GM21526 (cell line): Measurements from ENCODE around the gene LNPEP.
"Not testable (repeated sequence)": the region's sequence is repeated elsewhere in the genome, so short reads cannot be mapped to it uniquely, and the experiment has no call there.

Experiments used
- ATAC-seq: cut with Tn5 transposase; IDR thresholded peaks from one replicate; pipeline ENCODE4 v1.9.1; 2021; ENCODE audit warnings: moderate library complexity; ENCODE audit not compliant: unreplicated experiment, low FRiP score

LNPEP gene

DNA sequence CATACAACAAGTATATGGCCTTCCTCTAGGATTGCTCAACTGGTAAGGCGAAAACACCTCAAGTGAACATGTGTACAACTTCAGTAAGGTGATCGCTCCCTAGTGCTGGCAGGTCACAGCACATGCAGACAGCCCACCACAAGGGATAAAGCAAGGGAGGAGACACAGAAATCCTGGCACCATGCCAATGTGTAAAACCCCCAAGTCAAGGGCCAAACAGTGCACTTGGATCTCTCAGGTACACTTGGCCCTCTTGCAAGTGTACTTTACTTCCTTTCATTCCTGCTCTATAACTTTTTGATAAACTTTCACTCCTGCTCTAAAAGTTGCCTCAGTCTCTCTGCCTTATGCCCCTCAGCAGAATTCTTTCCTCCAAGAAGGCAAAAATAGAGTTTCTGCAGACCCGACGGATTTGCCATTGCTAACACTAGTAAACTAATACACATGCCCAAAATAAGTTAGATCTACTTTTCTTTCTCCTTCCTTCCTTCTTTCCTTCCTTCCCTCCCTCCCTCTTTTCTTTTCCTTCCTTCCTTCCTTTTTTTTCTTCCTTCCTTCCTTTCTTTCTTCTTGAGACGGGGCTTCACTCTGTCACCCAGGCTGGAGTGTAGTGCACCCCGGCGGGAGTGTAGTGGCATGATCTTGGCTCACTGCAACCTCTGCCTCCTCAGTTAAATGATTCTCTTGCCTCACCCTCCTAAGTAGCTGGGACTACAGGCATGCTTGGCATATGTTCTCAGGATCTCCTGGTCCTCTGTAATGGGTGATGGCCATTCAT is 6.8 kb upstream of the LNPEP start:
- no peak for ATAC-seq

DNA sequence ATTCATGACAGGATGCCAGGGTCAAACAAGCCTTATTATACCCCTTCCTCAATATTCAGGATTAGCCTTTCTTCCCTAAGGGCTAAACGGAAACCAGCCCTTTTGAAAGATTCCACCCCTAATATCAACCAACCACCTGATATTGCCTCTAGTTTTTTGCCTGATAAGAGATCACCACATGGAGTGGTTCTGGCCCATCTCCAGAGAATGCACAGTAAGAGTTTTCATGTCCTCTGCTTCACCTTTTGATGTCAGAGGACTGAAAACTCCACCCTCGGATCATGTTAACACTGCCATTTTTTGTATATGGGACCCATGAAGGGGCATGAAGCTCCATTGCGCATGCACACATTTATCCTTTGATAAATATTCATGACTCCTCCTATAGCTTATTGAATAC is 5.8 kb upstream of the LNPEP start:
- ATAC-seq: no peak

DNA sequence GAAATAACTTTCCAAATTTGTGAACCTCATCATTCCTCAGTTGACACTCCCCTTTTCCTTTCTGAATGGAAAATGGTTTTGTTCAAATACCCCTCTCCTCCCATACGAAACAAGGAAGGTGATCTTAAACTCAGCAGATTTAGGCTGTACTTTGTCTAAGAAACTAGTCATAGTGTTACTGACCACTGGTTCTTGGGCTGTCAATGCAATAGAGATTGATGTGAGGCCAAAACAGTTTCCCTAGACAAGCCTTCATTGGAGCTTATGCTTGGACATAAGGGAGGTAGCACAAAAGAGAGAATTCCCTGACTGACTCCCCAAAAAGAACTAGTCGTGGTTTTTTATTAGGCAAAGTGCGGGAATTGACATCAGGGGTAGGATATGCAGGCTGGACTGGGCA is 5.3 kb upstream of the LNPEP start:
- no peak for ATAC-seq

DNA sequence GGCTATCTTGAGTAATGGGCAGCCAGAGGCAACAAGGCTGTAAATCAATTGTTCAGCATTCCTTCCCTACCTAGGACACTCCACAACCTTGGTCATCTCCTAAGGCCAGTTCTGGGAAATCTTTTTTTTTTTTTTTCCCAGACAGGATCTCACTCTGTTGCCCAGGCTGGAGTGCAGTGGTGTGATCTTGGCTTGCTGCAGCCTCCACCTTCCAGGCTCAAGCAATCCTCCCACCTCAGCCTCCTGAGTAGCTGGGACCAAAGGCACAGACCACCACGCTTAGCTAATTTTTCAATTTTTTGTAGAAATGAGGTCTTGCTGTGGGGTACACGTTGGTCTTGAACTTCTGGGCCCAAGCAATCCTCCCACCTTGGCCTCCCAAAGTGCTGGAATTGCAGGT is 4.8 kb upstream of the LNPEP start:
- ATAC-seq: not testable (repeated sequence)

DNA sequence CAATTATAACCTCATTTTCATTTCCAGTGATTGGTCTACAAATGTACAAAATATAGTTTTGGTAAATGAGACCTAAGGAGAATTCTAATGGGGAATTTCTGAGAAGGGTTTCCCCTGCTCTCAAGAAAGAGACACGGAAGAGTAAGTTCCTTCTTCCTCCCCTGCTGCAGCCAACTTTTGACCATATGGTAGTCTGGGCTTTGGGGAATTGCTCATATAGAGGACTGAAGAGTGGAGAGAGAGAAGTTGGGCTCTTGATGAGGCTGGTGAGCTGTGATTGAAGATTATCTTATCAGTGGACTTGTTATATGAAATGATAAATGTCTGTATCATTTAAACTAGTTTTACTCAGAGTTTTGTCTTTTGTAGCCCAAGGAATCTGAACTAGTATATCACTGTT is 4.3 kb upstream of the LNPEP start:
- ATAC-seq: no peak

DNA sequence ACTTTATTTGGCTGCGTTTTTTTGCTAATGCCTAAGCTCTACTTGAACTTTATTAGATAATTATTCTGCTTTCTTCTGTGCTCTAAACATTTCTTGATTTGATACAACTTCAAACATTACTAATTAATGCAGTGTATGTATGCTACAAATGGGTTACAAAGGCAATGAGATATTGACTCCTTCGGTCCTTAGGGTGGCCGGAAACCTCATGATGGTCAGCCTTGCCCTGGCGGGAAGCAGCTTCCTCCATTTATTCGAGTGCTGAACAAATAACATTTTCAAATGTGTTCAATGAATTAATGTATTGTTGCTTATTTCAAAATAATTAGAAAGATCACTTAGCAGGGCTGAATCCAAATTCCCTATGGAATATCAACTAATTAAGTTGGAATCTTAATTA is 3.9 kb upstream of the LNPEP start:
- no peak for ATAC-seq

DNA sequence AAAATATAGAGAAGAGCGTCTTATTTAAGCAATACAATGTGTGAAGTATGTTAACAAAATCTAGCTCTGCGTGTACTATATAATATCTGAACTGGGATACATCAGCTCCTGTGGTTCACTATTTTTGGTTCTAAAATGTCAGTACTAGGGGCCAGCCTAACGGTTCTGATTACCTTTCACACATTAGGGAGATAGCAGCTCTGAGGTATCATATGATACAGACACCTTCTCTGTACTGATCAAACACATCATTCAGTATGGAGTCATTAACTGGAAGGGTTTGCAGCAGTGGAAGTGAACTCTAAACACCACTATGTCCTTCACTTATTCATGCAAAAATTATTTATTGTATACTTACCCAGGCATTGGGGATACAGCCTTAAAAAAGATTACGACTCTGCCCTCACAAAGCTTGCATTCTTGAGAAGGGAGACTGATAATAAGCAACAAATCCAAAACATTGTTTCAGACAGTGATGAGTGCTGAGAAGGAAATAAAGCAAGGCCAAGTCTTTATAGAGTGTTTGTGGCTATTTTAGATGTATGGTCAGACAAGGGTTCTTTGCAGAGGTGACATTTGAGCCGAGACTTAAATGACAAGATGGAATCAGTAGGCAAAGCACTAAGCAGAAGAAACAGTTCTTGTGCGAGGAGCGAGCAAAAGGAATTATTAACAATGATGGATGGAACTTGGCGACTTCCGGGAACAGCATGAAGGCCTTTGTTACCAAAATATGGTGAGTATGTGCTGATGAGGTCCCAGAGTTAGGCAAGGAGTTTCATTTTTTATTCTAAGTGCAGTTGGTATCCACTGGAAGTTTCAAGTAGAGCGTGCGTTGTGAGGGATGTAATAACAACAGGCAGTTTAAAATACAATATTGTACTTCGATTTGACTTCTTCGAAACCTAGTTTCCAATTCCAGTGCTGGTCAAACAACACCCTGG is 1.8 kb upstream of the LNPEP start:
- ATAC-seq: no peak

DNA sequence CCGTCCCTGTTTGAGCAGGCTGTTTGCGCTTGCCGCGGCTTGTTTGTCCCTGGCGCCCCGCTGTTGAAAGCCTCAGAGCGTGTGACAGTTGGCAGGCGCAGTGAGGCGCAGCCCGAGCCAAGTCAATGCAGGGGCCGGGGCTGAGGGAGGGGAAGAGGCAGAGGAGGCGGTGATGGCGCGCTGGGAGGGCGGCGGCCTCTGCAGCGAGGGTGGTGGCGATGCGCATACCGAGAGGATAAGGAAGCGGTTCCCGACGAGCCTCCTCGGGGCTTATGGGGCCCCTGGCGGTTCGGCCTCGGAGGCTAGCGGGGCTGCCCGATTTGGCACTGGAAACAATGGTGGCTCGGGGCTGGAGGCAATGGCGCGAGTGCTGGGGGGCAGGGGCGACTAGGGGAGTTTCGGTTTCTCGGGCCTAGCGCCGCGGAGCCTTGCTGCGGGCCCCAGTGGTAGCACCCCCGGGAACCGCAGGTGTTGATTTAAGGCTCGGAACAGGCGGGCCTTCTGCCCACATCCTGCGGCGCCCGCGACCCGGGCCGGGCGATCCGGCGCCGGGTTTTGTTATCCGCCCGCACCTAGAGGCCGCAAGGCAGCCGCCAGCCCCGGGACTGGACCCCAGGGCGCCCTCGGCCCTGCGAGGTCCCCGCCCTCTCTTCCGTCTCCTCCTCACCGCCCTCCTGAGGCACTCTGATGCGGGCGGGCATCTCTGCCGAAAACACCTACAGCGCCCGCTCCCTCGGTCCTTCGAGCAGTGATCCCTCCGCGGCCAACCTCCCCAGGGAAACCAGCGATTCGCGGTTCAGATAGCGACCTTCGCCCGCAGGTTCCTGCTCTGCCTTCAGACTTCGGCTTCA is 947 bp upstream of the LNPEP start:
- ATAC-seq: peak; percentile 55

DNA sequence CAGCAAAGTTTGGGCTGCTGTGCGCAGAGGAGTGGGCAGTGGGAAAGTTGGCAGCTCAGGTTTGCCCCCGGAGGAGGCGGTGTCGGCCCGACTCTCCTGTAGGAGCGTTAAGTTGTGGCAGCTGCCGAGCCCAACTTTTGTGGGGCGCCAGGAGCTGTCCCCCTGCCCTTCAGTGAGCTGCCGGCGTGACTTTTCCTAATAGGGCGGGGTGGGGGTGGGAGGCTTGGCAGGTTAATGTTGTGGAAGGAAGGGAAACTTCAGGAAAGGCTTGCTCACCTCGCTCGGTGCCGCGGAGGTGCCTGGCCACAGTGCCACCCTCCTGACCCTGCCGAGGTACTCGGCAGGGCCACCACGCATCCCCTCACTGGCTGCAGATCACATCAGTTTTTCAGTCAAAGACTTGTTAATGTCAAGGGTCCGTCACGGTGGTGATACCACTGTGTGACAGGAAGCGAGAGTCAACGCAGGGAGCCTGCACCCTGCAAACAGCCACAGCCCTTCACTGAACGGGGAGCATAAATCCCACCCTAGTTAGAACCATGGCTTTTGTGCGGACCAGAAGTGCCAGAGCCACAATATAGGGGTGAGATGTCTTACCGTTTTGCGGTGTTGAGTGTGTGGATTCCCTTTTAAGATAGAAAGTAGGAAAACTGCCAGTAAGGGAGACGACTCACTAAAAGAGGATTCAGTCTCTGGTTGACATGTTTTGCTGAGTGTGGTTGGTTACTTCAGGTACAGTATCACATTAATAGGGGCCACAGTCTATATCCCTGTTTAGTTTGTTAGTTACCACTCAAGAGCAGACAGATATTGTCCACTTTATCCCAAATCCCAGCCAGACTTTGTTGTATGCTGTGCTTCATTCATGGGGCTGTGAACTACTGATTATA is 796 bp downstream of the LNPEP start:
- ATAC-seq: peak; percentile 31

DNA sequence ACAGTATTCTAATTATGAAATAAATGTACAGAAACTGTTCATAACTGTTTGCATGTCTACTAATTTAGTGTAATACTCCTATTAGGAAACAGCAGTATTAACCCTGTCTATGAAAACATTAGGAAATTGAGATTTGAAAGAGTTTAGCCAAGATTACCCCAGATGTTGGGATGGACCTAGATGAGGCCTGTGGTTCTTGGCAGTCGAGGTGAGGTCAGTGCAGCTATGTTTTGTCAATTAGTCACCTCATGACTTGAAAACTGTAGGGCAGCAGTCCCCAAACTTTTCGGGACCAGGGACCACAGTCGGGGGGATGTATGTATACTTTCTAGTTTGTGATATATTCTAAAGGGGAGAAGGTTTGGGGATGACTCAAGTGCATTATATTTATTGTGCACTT is 4.7 kb downstream of the LNPEP start:
- ATAC-seq: no peak

DNA sequence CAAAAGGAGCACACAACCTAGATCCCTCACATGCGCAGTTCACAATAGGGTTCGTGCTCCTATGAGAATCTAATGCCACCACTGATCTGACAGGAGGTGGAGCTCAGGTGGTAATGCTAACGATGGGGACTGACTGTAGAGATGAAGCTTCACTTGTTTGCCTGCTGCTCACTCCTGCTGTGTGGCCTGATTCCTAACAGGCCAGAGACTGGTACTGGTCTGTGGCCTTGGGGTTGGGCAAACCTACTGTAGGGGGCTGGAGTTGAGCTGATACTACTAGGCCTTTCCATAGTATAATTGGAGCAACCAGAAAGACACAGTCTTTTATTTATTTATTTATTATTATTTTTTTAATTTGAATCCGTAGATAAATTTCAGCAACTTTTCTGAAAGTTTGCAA is 5.3 kb downstream of the LNPEP start:
- ATAC-seq: no peak

DNA sequence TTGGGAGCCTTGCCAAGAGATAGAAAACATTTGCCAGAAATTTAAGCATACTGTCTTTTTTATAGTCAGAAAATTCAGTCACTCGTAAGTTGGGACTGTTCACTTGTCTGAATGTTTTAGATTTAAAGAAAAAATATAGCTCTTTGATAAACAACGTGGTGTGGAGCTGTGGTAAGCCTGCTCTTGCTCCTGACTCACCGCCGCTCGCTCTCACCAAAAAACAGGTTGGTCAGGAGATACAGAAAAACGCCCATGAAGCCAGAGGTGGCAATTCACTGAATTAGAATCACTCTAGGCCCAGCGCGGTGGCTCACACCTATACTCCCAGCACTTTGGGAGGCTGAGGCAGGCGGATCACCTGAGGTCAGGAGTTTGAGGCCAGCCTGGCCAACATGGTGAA is 6.2 kb downstream of the LNPEP start:
- no peak for ATAC-seq

DNA sequence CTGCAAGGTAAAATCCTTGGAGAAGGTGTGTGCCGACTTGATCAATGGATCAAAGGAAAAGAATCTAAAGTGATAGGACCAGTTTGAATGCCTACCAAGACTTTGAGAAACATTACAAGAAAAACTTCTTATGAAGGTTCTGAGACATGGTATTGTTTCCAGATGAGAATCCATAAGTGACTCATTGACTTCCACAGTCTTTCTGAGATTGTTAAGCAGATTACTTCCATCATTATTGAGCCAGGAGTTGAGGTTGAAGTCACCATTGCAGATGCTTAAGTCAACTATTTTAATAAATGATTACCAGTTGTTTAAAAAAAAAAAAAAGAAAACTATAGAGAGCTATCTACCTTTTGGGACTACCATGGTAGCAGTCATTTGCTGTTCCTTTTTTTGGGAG is 7.0 kb downstream of the LNPEP start:
- ATAC-seq: no peak

DNA sequence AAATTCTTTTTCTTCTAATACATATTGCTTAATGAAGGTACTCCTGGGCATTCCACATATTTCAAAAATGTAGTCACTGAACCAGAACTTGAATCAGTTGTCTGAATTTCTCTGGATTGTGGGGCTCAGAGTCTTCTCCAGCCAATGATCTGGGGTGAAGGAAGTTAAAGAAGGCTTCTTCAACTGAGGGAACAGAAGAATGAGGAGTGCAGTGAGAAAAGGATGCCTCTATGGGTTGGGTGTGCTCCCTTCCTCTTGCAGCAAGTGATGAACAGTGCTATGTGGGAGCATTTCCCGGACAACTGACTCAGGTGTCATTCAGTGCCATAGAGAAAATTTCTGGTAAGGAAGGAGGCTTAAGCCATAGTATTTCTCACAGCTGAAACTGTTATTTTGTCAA is 7.9 kb downstream of the LNPEP start:
- no peak for ATAC-seq

DNA sequence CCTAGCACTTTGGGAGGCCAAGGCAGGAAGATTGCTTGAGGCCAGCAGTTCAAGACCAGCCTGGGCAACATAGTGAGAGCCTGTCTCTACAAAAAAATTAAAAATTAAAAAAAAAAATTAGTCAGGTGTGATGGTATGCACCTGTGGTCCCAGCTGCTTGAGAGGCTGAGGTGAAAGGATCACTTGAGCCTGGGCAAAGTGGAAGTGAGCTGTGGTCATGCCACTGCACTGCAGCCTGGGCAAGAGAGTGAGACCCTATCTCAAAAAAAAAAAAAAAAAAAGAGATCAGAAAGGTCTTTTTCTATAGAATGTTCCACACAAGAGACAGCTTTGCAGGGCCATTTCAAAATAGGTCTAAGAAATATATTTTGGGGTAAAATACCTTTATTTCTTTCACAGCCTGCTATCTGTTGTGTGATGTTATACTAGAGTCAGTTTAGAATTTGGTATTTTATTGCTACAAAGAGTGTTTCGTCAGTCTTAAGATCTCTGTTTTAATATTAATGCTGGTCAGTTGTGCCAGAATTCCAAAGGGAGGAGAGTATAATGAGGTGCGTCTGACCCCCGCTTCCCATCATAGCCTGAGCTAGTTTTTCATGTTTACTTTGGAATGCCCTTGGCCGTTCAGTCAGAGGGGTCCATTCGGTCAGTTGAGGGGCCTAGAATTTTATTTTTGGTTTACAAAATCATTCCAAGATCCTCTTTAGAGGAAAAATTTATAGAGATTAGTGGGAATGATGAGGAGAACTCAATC is 9.4 kb downstream of the LNPEP start:
- no peak for ATAC-seq

DNA sequence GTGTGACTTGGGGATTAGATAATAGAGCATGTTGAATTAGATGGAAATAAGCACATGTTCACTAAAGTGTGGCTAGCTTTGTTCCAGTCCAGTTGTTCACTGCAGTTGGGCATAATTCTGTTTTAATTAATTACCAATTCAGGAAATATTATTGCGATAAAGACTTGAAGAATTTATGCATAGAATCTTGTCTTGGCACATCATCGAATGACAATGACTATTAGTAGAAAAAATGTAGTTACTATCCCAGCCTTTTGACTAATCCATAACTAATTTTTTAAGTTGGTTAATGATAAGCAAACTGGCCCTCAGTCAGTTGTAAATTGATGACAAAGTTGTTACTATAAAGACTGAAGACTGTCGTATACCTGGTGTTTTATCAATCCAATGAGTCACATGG is 10.5 kb downstream of the LNPEP start:
- no peak for ATAC-seq

DNA sequence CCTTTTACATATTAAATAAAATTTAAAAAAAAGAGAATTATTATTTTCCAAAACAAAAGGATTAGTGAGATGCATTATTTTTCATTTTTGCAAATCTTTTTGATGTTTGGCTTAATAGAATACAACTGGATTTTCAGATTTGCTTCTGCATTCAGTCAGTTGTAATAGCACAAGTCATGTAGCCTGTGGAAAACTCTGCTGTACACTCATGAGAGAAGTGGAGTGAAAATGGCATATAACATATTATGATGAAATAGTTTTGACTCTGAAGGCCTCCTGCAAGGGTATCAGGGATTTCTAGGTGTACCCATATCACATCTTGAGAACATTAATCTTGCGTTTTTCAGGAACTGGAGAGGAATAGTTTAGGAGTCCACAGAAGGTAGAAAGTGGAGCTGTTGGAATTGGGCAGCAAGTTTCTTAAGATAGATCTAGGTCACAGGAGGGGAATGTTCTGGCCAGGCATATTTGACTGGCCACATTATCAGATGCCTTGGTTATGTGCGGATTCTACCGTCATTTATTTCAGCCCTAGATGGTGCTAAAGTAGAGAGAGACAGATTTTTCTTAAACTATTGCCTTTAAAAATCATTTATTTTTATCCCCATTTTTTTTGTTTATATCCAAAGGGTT is 16.4 kb downstream of the LNPEP start:
- ATAC-seq: no peak

DNA sequence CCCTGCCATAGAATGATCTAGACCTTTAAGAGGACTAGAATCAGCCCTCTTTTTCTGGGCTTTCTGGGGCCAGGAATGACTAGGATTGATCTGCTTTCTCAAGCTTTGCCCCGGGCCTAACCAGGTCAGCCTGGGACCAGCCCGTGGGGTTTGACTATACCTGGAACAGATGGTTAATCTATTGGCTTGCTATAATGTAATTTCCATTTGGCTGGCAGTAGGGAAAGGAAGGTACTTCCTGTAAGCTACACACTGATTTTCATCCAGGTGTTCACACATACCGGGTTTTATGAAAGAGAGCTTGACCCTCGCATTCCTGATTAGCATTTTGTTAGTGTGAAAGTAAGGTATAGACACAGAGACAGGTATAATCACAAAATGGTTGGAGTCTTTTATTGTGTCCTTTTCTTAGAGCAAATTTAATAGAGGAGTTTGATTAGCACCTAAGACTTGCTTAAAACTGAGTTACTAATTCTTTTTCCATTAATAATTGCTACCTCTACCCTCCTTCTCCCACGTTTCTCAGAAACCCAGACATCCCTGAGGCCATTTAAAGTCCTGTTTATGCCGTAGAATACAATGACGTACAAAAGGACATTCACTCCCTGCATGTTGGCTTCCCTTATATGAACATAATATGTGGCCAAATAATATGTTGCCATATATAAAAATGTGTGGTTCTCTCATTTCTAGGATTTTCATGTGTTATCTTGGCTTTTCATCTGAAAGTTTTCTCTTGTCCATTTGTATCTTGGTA is 17.3 kb downstream of the LNPEP start:
- no peak for ATAC-seq
